ENCODE measurements around the gene DPP9. TPM values are rescaled to one million over a fixed set of nuclear protein-coding genes. Genes with fewer than 3 reads are reported as not detected.

The DPP9 gene
- total and polyA plus RNA-seq, 2 of the 8 experiments (the other 6 are each of a cell fraction or from before 2014, with no cell fraction given) = 11.6 to 40.7 TPM

GRCh38 chr19:4733755-4734345 is 10.2 kb upstream of the DPP9 start (continued):
- TF ChIP-seq, protein P1, sequence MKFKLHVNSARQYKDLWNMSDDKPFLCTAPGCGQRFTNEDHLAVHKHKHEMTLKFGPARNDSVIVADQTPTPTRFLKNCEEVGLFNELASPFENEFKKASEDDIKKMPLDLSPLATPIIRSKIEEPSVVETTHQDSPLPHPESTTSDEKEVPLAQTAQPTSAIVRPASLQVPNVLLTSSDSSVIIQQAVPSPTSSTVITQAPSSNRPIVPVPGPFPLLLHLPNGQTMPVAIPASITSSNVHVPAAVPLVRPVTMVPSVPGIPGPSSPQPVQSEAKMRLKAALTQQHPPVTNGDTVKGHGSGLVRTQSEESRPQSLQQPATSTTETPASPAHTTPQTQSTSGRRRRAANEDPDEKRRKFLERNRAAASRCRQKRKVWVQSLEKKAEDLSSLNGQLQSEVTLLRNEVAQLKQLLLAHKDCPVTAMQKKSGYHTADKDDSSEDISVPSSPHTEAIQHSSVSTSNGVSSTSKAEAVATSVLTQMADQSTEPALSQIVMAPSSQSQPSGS (IDR thresholded peaks at IDR 0.05; ENCODE audit: low read length) = no peak
- TF ChIP-seq HDAC6 (IDR thresholded peaks at IDR 0.05; ENCODE audit: low read depth, low read length) (no peak), POLR2AphosphoS5 (IDR thresholded peaks at IDR 0.05; ENCODE audit: low read depth, low read length) (no peak)
